Stromal cell of bone marrow (primary cell): ENCODE measurements around the gene ARHGAP8.
"Not testable (repeated sequence)": the region's sequence is repeated elsewhere in the genome, so short reads cannot be mapped to it uniquely, and the experiment has no call there.

ENCODE experiments used
- DNase-seq: peaks from one replicate; pipeline ENCODE4 v3.0.0-alpha.2; 2012; ENCODE audit warnings: low read depth

The ARHGAP8 gene

GRCh38 chr22:44831885-44832284 lies 79.5 kb downstream of the ARHGAP8 start:
- DNase-seq: no peak

- DNase-seq: no peak
These were observed 81.7 kb downstream of the ARHGAP8 start for GRCh38 chr22:44834065-44834464.

DNA sequence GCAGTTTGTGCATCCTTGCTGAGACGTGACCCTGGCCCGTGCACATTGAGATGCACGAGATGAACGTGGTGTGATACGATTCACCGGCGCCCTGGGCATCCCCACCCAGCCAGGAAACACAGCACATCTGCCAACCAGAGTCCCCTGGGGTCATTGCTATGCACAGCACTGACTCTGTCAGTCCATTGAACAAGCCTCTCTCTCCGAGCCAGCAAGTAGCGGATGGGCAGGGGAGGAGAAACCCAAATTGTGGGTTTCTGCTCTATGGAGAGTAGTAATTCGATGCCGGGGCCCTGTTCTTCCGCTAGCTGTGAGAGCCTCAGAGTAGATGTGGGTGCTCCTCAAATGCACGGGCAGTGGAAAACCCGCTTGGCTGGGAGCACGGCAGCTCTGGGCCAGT lies 85.1 kb downstream of the ARHGAP8 start:
- no peak for DNase-seq

- no peak for DNase-seq
These were observed 86.1 kb downstream of the ARHGAP8 start for GRCh38 chr22:44838316-44839016.

DNA sequence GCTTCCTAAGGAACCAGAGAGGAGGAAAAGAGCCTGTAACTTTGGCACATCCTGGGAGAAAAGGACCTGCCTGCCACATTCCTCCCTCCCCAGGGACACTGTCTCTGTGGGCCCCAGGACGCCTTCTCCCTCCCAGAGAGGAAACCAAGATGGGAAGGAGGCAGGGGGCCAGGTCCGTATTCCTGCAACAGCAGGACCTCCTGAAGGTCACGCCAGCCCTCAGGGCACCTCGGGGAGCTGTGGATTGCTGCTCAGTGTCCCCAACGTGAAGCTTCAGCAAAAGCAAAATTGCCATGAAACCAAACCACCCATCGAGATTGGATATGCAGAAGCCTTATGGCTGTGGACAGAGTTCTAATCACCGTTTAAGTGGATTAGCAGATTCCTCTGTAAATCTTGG lies 86.7 kb downstream of the ARHGAP8 start:
- DNase-seq: no peak

GRCh38 chr22:44839721-44840120 lies 87.3 kb downstream of the ARHGAP8 start:
- no peak for DNase-seq

DNA sequence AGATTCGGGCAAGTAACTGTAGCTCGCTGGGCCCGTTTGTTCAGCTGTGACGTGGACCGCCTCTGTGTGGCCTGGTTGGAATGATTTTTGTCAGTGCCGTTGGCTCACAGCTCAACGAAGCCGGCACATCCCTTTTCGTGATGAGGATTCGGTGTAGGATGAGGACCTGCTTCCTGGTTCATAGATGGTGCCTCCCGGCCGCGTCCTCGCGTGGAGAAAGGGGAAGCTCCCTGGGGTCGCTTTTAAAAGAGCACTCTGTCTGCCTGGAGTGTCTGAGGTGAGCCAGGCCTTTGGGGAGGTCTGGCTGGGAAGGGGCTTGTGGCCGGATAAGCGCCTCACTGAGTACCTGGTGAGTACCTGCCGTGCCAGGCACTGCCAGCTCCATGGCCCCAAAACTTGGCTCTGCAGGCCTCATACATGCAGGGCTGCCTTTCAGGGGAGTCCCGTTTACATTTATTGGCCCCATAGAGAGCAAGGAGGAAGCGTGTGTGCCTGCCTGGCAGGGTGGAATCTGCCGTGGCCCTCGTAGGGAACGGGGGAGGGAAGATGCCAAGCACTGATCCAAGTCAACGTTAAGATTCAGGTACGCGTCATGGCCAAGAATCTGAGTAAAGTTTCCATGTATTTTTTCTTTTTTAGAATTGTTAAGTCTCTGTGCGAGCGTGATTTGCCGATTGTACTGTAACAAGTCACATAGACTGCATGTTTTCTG lies 88.4 kb downstream of the ARHGAP8 start:
- DNase-seq: no peak

GRCh38 chr22:44842417-44842816 lies 90.0 kb downstream of the ARHGAP8 start:
- DNase-seq: no peak

GRCh38 chr22:44845191-44845590 lies 92.8 kb downstream of the ARHGAP8 start:
- DNase-seq: no peak

DNA sequence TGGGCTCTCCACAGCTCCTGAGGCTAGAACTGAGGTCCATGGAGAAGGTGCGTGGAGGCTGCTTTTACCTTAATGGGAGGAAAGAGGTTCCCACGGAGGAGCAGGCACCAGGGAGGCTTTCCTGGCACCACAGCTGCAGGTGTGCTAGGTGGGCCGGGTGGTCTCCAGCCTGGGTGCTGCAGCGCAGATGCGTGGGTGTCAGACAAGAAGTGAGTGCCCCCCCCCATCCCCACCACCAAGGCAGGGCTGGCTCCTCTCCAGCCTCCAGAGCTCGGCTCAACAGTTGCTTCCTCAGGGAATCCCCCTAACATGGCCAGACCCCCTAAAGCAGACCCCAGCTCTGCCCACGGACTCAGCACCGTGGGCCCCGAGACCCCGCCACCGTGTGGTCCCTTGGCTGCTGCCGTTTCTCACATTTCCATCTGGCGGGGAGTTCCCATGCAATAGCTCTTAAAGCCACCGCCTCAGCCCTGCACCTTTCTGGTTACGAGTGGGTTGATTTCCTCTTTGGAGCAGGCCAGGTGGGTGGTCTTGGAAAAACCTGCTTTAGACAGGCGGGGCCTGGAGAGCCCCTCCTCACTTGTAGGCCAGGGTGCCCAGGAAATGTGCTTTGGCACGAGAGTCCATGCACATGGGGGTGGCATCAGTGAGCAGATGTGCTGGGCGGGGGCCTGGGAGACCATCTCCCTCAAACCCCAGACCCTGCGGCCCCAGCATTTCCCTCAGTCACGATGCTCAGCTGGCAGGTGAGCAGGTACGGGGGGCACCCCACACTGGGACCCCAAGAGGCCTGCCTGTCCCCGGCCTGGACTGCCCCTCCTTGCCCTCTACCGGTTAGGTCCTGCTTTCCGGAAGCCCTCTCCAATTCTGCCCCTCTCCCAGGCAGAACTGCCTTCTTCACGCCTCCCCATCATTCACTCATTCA lies 93.7 kb downstream of the ARHGAP8 start:
- no peak for DNase-seq

DNA sequence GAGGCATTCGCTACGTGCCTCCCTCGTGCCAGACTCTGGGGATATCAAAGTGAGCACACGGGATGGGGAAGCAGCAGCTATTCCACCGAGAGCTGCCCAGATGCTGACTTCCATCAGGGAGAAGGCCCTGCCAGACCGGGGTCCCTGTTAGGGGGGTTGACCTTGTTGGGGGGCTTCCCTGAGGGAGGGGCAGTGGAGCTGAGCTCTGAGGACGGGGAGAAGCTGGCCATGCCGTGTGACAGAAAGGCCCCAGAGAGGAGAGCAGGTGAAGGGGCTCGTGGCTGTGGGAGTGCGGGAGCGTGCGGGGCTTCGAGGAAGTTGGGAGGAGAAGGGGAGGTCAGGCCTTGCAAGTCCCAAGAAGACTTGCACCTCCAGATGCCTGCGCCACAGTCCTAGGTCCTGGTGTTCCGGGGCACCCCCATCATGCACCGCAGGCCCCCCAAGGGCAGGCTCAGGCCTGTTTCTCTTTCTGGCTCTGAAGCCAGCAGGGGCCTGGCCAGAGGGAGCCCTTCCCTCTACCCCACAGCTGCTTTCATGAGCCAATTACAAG lies 94.4 kb downstream of the ARHGAP8 start:
- DNase-seq: no peak

GRCh38 chr22:44847380-44847779 lies 95.0 kb downstream of the ARHGAP8 start:
- no peak for DNase-seq

DNA sequence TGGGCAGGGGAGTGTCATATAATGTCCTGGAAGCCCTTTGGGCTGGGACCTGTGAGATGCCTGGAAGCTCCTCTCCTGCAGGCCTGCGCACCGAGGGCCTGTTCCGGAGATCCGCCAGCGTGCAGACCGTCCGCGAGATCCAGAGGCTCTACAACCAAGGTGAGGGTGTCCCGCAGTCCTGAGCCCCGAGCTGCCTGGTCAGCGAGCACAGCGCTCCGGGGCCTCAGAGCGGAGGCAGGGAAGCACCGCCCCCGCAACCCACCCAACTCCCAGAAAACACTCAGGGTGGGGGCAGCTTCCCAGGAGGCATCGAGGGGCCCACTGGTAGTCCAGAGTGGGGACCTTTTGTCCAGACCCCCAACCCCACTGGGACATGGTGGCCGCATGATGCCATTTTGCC lies 95.5 kb downstream of the ARHGAP8 start:
- DNase-seq: no peak

- DNase-seq: no peak
These were observed 95.9 kb downstream of the ARHGAP8 start for GRCh38 chr22:44848296-44848741.

- no peak for DNase-seq
These were observed 96.5 kb downstream of the ARHGAP8 start for GRCh38 chr22:44848791-44849420.

DNA sequence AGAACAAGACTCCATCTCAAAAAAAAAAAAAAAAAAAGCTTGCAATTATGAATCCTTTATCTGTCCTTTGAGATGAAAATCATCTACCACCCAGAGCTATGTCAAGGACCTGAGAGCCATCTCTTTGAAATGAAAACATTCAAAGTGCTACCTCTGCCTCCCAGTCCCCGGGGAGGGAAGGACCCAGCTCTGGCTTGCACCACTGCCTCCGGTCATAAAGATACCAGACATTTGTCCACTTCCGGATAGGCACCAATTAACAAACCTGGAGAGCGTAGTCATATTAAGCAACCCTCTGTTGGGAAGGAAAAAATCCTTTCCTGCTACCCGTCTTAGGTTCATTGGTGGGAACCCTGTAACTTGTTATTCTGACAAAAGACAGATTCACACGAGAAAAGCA lies 98.6 kb downstream of the ARHGAP8 start:
- DNase-seq: no peak

DNA sequence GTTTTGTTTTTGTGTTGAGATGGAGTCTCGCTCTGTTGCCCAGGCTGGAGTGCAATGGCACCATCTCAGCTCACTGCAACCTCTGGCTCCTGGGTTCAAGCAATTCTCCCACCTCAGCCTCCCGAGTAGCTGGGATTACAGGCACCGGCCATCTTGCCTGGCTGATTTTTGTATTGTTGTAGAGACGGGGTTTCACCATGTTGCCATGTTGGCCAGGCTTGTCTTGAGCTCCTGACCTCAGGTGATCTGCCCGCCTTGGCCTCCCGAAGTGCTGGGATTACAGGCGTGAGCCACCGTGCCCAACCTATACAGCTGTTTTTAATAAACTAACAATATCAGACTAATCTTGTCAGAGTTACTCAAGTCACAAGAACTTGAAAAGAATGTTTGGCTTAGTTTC lies 102.3 kb downstream of the ARHGAP8 start:
- DNase-seq: not testable (repeated sequence)

DNA sequence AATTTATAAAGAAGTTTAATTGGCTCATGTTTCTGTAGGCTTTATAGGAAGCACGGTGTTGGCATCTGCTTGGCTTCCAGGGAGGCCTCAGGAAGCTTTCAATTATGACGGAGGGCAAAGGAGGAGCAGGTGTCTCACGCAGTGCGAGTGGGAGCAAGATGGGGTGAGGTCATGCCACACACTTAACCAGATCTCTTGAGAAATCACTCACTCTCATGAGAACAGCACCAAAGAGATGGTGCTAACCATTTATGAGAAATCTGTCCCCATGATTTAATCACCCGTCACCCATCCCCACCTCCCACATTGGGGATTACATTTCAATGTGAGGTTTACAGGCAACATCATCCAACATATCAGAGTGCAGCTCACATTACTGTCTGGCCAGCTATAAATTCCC lies 103.5 kb downstream of the ARHGAP8 start:
- DNase-seq: no peak

DNA sequence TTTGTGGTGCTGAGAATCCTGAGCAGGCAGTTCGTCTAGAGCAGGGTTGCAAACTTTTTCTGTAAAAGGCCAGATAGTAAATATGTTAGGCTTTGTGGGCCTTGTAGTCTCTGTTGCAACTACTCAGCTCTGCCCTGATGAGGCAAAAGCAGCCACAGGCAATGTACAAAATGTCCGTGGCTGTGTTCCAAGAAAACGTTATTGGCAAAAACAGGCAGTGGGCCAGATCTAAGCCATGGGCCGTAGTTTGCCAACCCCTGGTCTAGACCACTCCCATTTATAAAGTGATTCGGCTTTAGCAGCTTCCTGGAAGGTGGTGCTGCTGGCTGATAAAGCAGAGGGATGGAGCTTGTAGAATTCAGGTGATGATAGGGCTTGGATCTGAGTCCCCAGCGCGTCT lies 106.4 kb downstream of the ARHGAP8 start:
- not testable (repeated sequence) for DNase-seq

GRCh38 chr22:44859641-44860040 lies 107.3 kb downstream of the ARHGAP8 start:
- DNase-seq: no peak

GRCh38 chr22:44860311-44860710 lies 107.9 kb downstream of the ARHGAP8 start:
- DNase-seq: no peak

GRCh38 chr22:44861245-44861644 lies 108.9 kb downstream of the ARHGAP8 start:
- DNase-seq: no peak
